DOHH2 (cell line): ENCODE data around the gene SMARCAD1.

Experiments
- EZH2phosphoT487 ChIP-seq: fragments of 200-600 bp; sonication (generic); IDR thresholded peaks from 2 replicates; pipeline ENCODE4 v1.6.1; 2017; ENCODE audit warnings: borderline replicate concordance, mild to moderate bottlenecking, antibody characterized with exemption, low read length, moderate library complexity, mixed read lengths
- TF ChIP-seq, protein P1 (sequence below): fragments of 200-600 bp; sonication (generic); IDR thresholded peaks from one replicate; pipeline ENCODE4 v1.5.1; 2014; ENCODE audit warnings: antibody characterized with exemption, mild to moderate bottlenecking, low read depth, low read length; ENCODE audit not compliant: poor library complexity, severe bottlenecking

DNA sequence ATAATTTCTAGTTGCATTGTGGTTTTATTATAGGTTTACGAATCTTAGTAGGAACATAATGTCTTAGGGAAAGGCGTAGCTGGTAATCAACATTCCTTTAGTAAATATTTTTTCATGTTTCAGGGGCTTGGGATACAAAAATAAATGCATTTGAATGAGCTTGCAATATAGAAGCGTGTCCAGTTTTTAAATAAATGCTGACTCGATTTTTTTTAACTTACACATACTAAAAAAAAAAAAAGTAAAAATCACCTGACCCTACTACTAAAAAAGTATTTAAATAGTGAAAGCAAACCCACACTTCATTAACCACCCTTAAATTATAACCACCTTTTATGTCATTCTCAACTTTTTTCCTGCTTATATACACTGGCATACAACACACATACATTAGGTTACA lies 29.6 kb downstream of the SMARCAD1 start:
- TF ChIP-seq, protein P1, sequence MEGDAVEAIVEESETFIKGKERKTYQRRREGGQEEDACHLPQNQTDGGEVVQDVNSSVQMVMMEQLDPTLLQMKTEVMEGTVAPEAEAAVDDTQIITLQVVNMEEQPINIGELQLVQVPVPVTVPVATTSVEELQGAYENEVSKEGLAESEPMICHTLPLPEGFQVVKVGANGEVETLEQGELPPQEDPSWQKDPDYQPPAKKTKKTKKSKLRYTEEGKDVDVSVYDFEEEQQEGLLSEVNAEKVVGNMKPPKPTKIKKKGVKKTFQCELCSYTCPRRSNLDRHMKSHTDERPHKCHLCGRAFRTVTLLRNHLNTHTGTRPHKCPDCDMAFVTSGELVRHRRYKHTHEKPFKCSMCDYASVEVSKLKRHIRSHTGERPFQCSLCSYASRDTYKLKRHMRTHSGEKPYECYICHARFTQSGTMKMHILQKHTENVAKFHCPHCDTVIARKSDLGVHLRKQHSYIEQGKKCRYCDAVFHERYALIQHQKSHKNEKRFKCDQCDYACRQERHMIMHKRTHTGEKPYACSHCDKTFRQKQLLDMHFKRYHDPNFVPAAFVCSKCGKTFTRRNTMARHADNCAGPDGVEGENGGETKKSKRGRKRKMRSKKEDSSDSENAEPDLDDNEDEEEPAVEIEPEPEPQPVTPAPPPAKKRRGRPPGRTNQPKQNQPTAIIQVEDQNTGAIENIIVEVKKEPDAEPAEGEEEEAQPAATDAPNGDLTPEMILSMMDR: no peak
- no peak for TF ChIP-seq EZH2phosphoT487
